Neural progenitor cell (in vitro differentiated cells): ENCODE measurements around the gene PPP1R9B. TPM values are rescaled to one million over a fixed set of nuclear protein-coding genes. Genes with fewer than 3 reads are reported as not detected.

ENCODE experiments used
- DNase-seq: peaks from one replicate; pipeline ENCODE4 v3.0.0-alpha.2; 2016; ENCODE audit warnings: low spot score
- H2AFZ ChIP-seq: fragments of 200-600 bp; sonication (generic); replicated peaks from 2 replicates; pipeline ENCODE4 v1.6.1; 2016; ENCODE audit warnings: antibody characterized with exemption
- H3F3A ChIP-seq: fragments of 200-600 bp; sonication (generic); 2 replicates; pipeline ENCODE4 v1.6.1; 2016; ENCODE audit warnings: antibody characterized with exemption, low read depth
- H3K27ac ChIP-seq: fragments of 200-600 bp; sonication (generic); 2 replicates; pipeline ENCODE4 v1.5.1; 2016; ENCODE audit warnings: mild to moderate bottlenecking
- H3K27me3 ChIP-seq: fragments of 200-600 bp; sonication (generic); 2 replicates; pipeline ENCODE4 v1.6.1; 2016; ENCODE audit warnings: mild to moderate bottlenecking, moderate library complexity
- H3K36me3 ChIP-seq: fragments of 200-600 bp; sonication (generic); 2 replicates; pipeline ENCODE4 v1.5.1; 2016
- H3K4me1 ChIP-seq: fragments of 200-600 bp; sonication (generic); 2 replicates; pipeline ENCODE4 v1.6.1; 2016; ENCODE audit warnings: mixed run types
- H3K4me2 ChIP-seq: fragments of 200-600 bp; sonication (generic); 2 replicates; pipeline ENCODE4 v1.6.1; 2016
- H3K4me3 ChIP-seq: fragments of 200-600 bp; sonication (generic); 2 replicates; pipeline ENCODE4 v1.5.1; 2016
- H3K79me2 ChIP-seq: fragments of 200-600 bp; sonication (generic); 2 replicates; pipeline ENCODE4 v1.6.1; 2016; ENCODE audit warnings: low read depth
- H3K9ac ChIP-seq: fragments of 200-600 bp; sonication (generic); 2 replicates; pipeline ENCODE4 v1.6.1; 2016
- H3K9me3 ChIP-seq: fragments of 200-600 bp; sonication (generic); 2 replicates; pipeline ENCODE4 v1.5.1; 2016; ENCODE audit warnings: low read depth
- H4K20me1 ChIP-seq: fragments of 200-600 bp; sonication (generic); 2 replicates; pipeline ENCODE4 v1.6.1; 2016; ENCODE audit warnings: low read depth
- H3K27ac Mint-ChIP-seq: 3 replicates; pipeline ENCODE4 v1.8.0; 2021; ENCODE audit warnings: mixed read lengths
- H3K27me3 Mint-ChIP-seq: 2 replicates; pipeline ENCODE4 v1.8.0; 2022; ENCODE audit warnings: low read depth, mild to moderate bottlenecking, inconsistent platforms, moderate library complexity, mixed read lengths; ENCODE audit not compliant: insufficient read depth
- H3K36me3 Mint-ChIP-seq: 3 replicates; pipeline ENCODE4 v1.8.0; 2021; ENCODE audit warnings: mixed read lengths
- H3K4me1 Mint-ChIP-seq: 3 replicates; pipeline ENCODE4 v1.8.0; 2021; ENCODE audit warnings: mixed read lengths
- H3K4me3 Mint-ChIP-seq: 3 replicates; pipeline ENCODE4 v1.8.0; 2021; ENCODE audit warnings: mild to moderate bottlenecking, moderate library complexity, mixed read lengths
- H3K9me3 Mint-ChIP-seq: 3 replicates; pipeline ENCODE4 v1.8.0; 2020; ENCODE audit warnings: mixed read lengths
- CTCF ChIP-seq: fragments of 200-600 bp; sonication (generic); IDR thresholded peaks from 2 replicates; pipeline ENCODE4 v1.5.1; 2017; ENCODE audit warnings: antibody characterized with exemption, mild to moderate bottlenecking
- EZH2 ChIP-seq: fragments of 200-600 bp; sonication (generic); IDR thresholded peaks from 2 replicates; pipeline ENCODE4 v1.6.1; 2017; ENCODE audit warnings: antibody characterized with exemption, mild to moderate bottlenecking, moderate library complexity
- EZH2phosphoT487 ChIP-seq: fragments of 200-600 bp; sonication (generic); IDR thresholded peaks from 2 replicates; pipeline ENCODE4 v1.6.1; 2017; ENCODE audit warnings: antibody characterized with exemption
- total RNA-seq: library from RNA; depleted of rRNA; stranded (reverse); fragments of >200 nt; gene quantifications from 2 replicates; pipeline ENCODE4 v1.2.3, GENCODE V29; 2015; ENCODE audit warnings: low replicate concordance

The PPP1R9B gene
- total RNA-seq, 1 donor from 2014 or later = 12.0 TPM

- Mint-ChIP-seq H3K27ac (no peak overlapping the region), H3K27me3 (peaks cover 19% of the 10 kb centered on the region), H3K4me3 (peak overlapping the region; percentile 52), H3K9me3 (no peaks in the 10 kb centered on the region), H3K4me1 (peaks cover 26% of the 10 kb centered on the region), H3K36me3 (no peaks in the 10 kb centered on the region)
- H3K9me3 ChIP-seq = no peaks in the 10 kb centered on the region
- no peak overlapping the region for H3K4me2 ChIP-seq
- peaks cover 42% of the 10 kb centered on the region for H3K27me3 ChIP-seq
- no peak overlapping the region for H3K27ac ChIP-seq
- peaks cover 14% of the 10 kb centered on the region for H3F3A ChIP-seq
- DNase-seq = peak; percentile 70
- no peak overlapping the region for H2AFZ ChIP-seq
- H3K4me1 ChIP-seq = peaks cover 3% of the 10 kb centered on the region
- no peaks in the 10 kb centered on the region for H3K36me3 ChIP-seq
- no peaks in the 10 kb centered on the region for H3K79me2 ChIP-seq
- H3K4me3 ChIP-seq = no peak overlapping the region
- TF ChIP-seq EZH2phosphoT487 (no peak), EZH2 (no peak), CTCF (peak; percentile 72)
- no peaks in the 10 kb centered on the region for H4K20me1 ChIP-seq
- H3K9ac ChIP-seq = no peak overlapping the region
Measured at GRCh38 chr17:50198026-50198669, 47.7 kb upstream of the PPP1R9B start.

GRCh38 chr17:50196826-50197225, 46.3 kb upstream of the PPP1R9B start:
- Mint-ChIP-seq H3K4me1 (peaks cover 18% of the 10 kb centered on the region), H3K4me3 (no peak overlapping the region), H3K36me3 (no peaks in the 10 kb centered on the region), H3K27me3 (peaks cover 18% of the 10 kb centered on the region), H3K9me3 (no peaks in the 10 kb centered on the region), H3K27ac (no peak overlapping the region)
- Histone ChIP-seq H3K36me3 (no peaks in the 10 kb centered on the region), H3F3A (peaks cover 14% of the 10 kb centered on the region), H3K79me2 (no peaks in the 10 kb centered on the region), H2AFZ (no peak overlapping the region), H3K9ac (no peak overlapping the region), H3K27ac (no peak overlapping the region), H3K9me3 (no peaks in the 10 kb centered on the region), H3K4me2 (no peak overlapping the region), H4K20me1 (no peaks in the 10 kb centered on the region), H3K27me3 (peaks cover 29% of the 10 kb centered on the region), H3K4me1 (peaks cover 3% of the 10 kb centered on the region), H3K4me3 (no peak overlapping the region)
- TF ChIP-seq EZH2phosphoT487 (no peak), CTCF (no peak), EZH2 (no peak)
- no peak for DNase-seq

- no peak overlapping the region for H2AFZ ChIP-seq
- H3K4me3 ChIP-seq = no peak overlapping the region
- H3K27ac Mint-ChIP-seq = no peak overlapping the region
- DNase-seq = no peak
- no peaks in the 10 kb centered on the region for H3K4me1 ChIP-seq
- peaks cover 14% of the 10 kb centered on the region for H3K4me1 Mint-ChIP-seq
- no peak overlapping the region for H3K9ac ChIP-seq
- no peak overlapping the region for H3K27ac ChIP-seq
- no peaks in the 10 kb centered on the region for H3K79me2 ChIP-seq
- H4K20me1 ChIP-seq = no peaks in the 10 kb centered on the region
- H3F3A ChIP-seq = peaks cover 14% of the 10 kb centered on the region
- no peaks in the 10 kb centered on the region for H3K36me3 ChIP-seq
- H3K4me3 Mint-ChIP-seq = no peak overlapping the region
- no peaks in the 10 kb centered on the region for H3K9me3 Mint-ChIP-seq
- H3K36me3 Mint-ChIP-seq = no peaks in the 10 kb centered on the region
- TF ChIP-seq EZH2phosphoT487 (no peak), CTCF (no peak), EZH2 (no peak)
- H3K4me2 ChIP-seq = no peak overlapping the region
- H3K9me3 ChIP-seq = no peaks in the 10 kb centered on the region
- H3K27me3 Mint-ChIP-seq = peaks cover 14% of the 10 kb centered on the region
- H3K27me3 ChIP-seq = peaks cover 21% of the 10 kb centered on the region
Measured at GRCh38 chr17:50196036-50196435, 45.6 kb upstream of the PPP1R9B start.
